Thymus (tissue), 11 donors: ENCODE data around the gene STAG1. TPM values are rescaled to one million over a fixed set of nuclear protein-coding genes. Genes with fewer than 3 reads are reported as not detected.
"Not testable (repeated sequence)": the region's sequence is repeated elsewhere in the genome, so short reads cannot be mapped to it uniquely, and the experiment has no call there.

Experiments used
- DNase-seq, 9 donors: peaks; one replicate each; pipeline ENCODE4 v3.0.0-alpha.2; 2013; ENCODE audit warnings: low spot score in 9 of 9, low read depth in 6 of 9, missing footprints in 1 of 9
- H3K27ac ChIP-seq, 2 donors: one replicate each; pipeline ENCODE4 v1.5.1; 2013; ENCODE audit warnings: control low read depth in 1 of 2, low read depth in 1 of 2, low read length in 1 of 2, mild to moderate bottlenecking in 1 of 2, moderate library complexity in 1 of 2
- H3K27me3 ChIP-seq, 2 donors: one replicate each; pipeline ENCODE4 v1.5.1; 2013; ENCODE audit warnings: low read length in 1 of 2; ENCODE audit not compliant: control insufficient read depth in 2 of 2, insufficient read depth in 1 of 2
- H3K36me3 ChIP-seq, 2 donors: one replicate each; pipeline ENCODE4 v1.5.1; 2013; ENCODE audit warnings: low read length in 1 of 2, mild to moderate bottlenecking in 1 of 2, moderate library complexity in 1 of 2; ENCODE audit not compliant: control insufficient read depth in 2 of 2, insufficient read depth in 2 of 2
- H3K4me1 ChIP-seq, 2 donors: one replicate each; pipeline ENCODE4 v1.5.1; 2013; ENCODE audit warnings: low read length in 2 of 2; ENCODE audit not compliant: control insufficient read depth in 2 of 2, insufficient read depth in 2 of 2
- H3K4me3 ChIP-seq, 2 donors: one replicate each; pipeline ENCODE4 v1.5.1; 2013; ENCODE audit warnings: low read length in 2 of 2, control low read depth in 1 of 2, mild to moderate bottlenecking in 1 of 2
- H3K9me3 ChIP-seq, 2 donors: one replicate each; pipeline ENCODE4 v1.5.1; 2013; ENCODE audit warnings: low read length in 1 of 2, mild to moderate bottlenecking in 1 of 2; ENCODE audit not compliant: control insufficient read depth in 2 of 2, insufficient read depth in 1 of 2
- WGBS: extraction: QIAGEN DNeasy Blood & Tissue Kit; methylation state at CpG from one replicate; pipeline ENCODE4 v1.1.7; 2013; 5-methylcytosine and 5-hydroxymethylcytosine counted together
- polyA plus RNA-seq: library from polyadenylated mRNA; stranded (reverse); fragments of 200-250 nt; gene quantifications from one replicate; pipeline ENCODE4 v1.2.3, GENCODE V29; 2013
- total RNA-seq: library from RNA; stranded (reverse); fragments of 120-200 nt; gene quantifications from one replicate; pipeline ENCODE4 v1.2.4, GENCODE V29; 2013
- donor health status: healthy.

Gene STAG1
- total and polyA plus RNA-seq, 2 donors, result 15.9 to 36.0 TPM

DNA sequence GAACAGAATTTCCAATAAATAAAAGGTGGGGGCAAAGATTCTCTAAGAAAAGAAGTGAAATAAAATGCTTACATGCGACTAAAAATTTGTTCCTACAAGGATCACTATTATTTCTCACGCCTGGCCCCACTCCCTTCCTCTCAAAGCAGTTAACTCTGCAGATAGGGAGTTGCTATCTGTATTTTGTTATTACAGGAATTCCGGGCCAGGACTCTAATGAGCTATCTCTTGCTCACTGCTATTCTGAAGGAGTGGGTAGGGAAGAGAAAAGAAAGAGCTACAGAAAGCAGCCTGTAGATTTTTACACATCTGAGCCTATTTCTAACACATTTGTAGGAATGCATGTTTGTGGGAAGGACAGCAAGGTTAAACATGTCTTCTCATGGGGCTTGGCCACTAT, 361.6 kb downstream of the STAG1 start:
- Histone ChIP-seq H3K27me3 (no peaks in the 10 kb centered on the region), H3K4me3 (no peak overlapping the region), H3K36me3 (peaks cover 0 to 6% of the 10 kb centered on the region in 2 donors), H3K9me3 (no peaks in the 10 kb centered on the region), H3K27ac (no peak overlapping the region), H3K4me1 (no peaks in the 10 kb centered on the region)
- 97% methylated on average over 3 of the region's 3 CpGs for WGBS
- DNase-seq, result no peak

DNA sequence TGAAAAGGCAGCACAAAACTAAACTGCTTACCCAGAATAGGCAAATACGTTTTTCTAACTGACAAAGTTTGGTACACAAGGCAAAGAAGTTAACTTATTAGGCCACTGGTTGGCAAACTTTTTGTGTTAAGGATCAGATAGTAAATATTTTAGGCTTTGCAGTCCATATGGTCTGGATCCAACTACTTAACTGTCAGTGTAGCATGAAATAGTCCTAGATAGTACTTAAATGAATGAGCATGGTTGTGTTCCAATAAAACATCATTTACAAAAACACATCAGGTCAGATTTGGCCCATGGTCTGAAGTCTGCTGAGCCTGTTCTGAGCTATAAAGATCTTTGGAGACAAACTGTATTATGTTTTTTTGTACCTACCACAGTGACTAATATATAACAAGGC, 365.1 kb downstream of the STAG1 start:
- Histone ChIP-seq H3K27me3 (no peaks in the 10 kb centered on the region), H3K4me1 (no peaks in the 10 kb centered on the region), H3K27ac (no peak overlapping the region), H3K4me3 (no peak overlapping the region), H3K36me3 (peaks cover 0 to 6% of the 10 kb centered on the region in 2 donors), H3K9me3 (no peaks in the 10 kb centered on the region)
- WGBS, result 95% methylated on average over 1 of the region's 1 CpG
- DNase-seq, result no peak

DNA sequence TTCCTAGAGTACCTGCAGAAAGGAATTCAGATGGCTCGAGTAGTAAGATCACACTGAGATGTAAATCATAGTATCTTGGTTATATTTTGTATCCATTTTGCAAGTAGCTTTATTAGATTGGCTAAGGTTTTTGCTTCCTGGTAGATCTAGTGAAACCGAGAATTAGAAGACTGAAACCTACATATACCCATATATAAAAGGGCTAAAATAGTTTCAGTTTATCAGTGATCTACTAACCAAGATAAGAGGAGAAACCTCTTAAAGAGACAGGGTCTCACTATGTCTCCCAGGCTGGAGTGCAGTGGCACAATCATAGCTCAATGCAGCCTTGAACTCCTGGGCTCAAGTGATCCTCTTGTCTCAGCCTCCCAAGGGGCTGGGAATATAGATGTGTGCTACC, 366.7 kb downstream of the STAG1 start:
- H3K27ac ChIP-seq, result no peak overlapping the region
- no peaks in the 10 kb centered on the region for H3K27me3 ChIP-seq
- H3K9me3 ChIP-seq, result no peaks in the 10 kb centered on the region
- H3K4me3 ChIP-seq, result no peak overlapping the region
- 90% methylated on average over 2 of the region's 2 CpGs for WGBS
- H3K4me1 ChIP-seq, result no peaks in the 10 kb centered on the region
- DNase-seq, result no peak
- no peaks in the 10 kb centered on the region for H3K36me3 ChIP-seq

DNA sequence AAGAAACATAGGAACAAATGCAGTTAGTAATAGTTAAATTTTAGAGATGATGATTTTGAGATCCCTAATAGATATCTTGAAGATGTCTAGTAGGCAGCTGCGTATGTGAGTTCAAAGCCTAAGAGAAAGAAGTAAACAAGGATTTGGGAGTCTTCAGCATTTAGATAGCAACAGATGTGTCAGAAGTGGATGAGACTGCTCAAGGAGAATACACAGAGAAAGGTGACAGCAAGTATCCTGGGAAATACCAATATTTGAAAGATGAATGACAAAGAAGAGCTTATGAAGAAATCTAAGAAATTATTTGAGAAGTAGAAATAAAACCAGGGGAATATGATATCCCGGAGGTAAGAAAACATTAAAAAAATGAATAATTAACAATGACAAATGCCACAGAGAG, 371.1 kb downstream of the STAG1 start:
- no peak for DNase-seq
- Histone ChIP-seq H3K4me3 (no peak overlapping the region), H3K4me1 (no peaks in the 10 kb centered on the region), H3K27ac (no peak overlapping the region), H3K36me3 (peaks cover 4 to 5% of the 10 kb centered on the region in 2 donors), H3K27me3 (no peaks in the 10 kb centered on the region), H3K9me3 (no peaks in the 10 kb centered on the region)
- WGBS, result 96% methylated on average over 2 of the region's 2 CpGs

DNA sequence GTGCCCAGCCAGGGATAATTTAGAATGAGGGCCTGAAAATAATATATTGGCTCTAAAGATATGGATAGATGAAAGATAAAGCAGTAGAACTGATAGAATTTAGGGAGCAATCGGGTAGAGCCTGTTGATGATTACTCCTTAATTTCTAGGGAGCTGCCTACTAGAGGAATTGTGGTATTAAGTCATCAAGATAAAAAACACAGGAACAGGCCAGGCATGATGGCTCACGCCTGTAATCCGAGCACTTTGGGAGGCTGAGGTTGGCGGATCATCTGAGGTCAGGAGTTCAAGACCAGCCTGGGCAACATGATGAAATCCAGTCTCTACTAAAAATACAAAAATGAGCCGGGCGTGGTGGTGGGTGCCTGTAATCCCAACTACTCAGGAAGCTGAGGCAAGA, 371.6 kb downstream of the STAG1 start:
- 96% methylated on average over 6 of the region's 6 CpGs for WGBS
- H3K4me3 ChIP-seq, result no peak overlapping the region
- no peaks in the 10 kb centered on the region for H3K27me3 ChIP-seq
- H3K27ac ChIP-seq, result no peak overlapping the region
- no peaks in the 10 kb centered on the region for H3K4me1 ChIP-seq
- no peak for DNase-seq
- H3K36me3 ChIP-seq, result peaks cover 4 to 5% of the 10 kb centered on the region in 2 donors
- no peaks in the 10 kb centered on the region for H3K9me3 ChIP-seq

DNA sequence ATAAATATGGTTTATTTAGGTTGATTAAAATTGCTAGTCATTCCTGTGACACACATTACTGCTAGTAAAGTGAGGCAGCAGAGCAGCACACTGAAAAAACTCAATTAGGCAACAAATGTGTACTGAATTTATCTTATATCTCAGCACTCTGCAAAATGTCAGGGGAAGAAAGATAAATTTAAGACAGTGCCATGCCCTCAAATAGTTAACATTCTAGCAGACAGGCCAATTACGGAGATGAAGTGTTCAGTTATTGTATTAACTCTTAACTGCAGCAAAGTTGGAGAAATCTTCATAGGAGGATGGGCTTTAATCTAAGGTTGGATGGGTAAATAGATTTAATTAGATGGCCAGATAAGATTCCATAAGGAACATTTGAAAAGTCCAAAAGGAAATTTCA, 374.2 kb downstream of the STAG1 start:
- Histone ChIP-seq H3K9me3 (no peaks in the 10 kb centered on the region), H3K4me1 (no peaks in the 10 kb centered on the region), H3K36me3 (peaks cover 4 to 5% of the 10 kb centered on the region in 2 donors), H3K27ac (no peak overlapping the region), H3K4me3 (no peak overlapping the region), H3K27me3 (no peaks in the 10 kb centered on the region)
- WGBS, result 93% methylated on average over 1 of the region's 1 CpG
- no peak for DNase-seq

DNA sequence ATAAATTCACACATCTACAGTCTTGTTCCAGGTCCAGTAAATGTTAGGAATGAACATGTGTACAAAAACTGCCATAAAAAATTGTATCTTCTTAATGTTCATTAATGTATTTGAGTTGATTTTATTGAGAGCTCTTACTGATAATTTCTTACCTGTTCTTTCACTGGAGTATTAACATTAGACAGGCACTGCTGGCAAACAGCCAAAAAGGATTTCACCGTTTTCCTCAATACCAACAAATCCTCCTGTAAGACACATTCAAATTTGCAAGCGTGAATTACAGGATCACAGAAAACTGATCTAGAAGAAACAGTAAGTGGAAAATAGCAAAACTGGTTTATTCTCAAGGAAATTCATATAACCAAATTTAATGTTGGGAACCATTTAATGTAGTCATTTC, 374.7 kb downstream of the STAG1 start:
- no peak for DNase-seq

DNA sequence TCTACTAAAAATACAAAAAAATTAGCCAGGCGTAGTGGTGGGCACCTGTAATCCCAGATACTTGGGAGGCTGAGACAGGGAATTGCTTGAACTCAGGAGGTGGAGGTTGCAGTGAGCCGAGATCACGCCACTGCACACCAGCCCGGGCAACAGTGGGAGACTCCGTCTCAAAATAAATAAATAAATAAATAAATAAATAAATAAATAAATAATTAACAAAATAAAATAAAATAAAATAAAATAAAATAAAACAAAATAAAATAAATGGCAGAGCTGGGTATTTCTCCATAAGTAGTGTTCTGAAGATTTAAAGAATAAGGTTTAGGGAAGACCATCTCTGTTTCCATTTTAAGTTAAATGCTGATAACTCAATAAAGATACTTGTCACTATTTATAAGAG, 376.4 kb downstream of the STAG1 start:
- not testable (repeated sequence) for H3K4me1 ChIP-seq, H3K27me3 ChIP-seq, H3K27ac ChIP-seq, H3K9me3 ChIP-seq, H3K4me3 ChIP-seq, H3K36me3 ChIP-seq, DNase-seq
- WGBS, result over 99% methylated on average over 5 of the region's 5 CpGs

More for the DNA sequence above, 374.7 kb downstream of the STAG1 start:
- WGBS, result 98% methylated on average over 2 of the region's 2 CpGs
- Histone ChIP-seq H3K36me3 (peaks cover 4 to 5% of the 10 kb centered on the region in 2 donors), H3K9me3 (no peaks in the 10 kb centered on the region), H3K27ac (no peak overlapping the region), H3K4me1 (no peaks in the 10 kb centered on the region), H3K27me3 (no peaks in the 10 kb centered on the region), H3K4me3 (no peak overlapping the region)

DNA sequence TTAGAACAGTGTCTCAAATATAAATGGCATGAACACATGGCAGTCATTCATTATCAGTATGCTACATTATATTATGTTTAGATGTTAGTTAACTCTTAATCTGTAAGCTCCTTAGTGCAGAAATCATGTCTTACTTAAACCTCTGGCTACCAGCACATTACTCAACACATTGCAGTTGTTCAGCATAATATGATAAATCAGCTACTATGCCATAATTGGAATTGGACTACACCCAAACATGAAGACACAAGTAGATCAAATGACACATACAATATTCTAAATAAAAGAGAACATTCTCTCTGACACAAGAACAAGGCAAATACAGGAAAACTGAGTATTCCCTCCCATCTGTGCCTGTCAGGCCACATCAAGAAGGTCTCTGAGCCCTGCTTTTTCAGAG, 385.9 kb downstream of the STAG1 start:
- peaks cover 7 to 15% of the 10 kb centered on the region in 2 donors for H3K36me3 ChIP-seq
- no peaks in the 10 kb centered on the region for H3K9me3 ChIP-seq
- no peak overlapping the region for H3K27ac ChIP-seq
- no peak for DNase-seq
- H3K4me1 ChIP-seq, result no peaks in the 10 kb centered on the region
- no peak overlapping the region for H3K4me3 ChIP-seq
- H3K27me3 ChIP-seq, result no peaks in the 10 kb centered on the region

DNA sequence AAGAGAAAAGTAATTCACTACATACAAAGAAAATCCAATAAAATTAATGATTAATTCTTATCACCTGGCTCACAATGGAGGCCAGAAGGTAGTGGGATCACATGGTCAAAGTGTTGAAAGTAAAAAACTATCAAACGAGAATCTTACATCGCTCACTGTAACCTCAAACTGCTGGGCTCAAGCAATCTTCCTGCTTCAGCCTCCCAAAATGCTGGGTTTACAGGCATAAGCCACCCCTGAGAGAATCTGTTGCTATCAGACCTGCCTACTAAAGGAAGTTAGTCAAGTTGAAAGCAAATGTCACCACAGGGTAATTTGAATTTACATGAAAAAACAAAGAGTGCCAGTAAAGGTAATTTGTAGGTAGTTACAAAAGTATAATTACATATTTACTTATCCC, 398.7 kb downstream of the STAG1 start:
- no peaks in the 10 kb centered on the region for H3K4me1 ChIP-seq
- H3K27me3 ChIP-seq, result no peaks in the 10 kb centered on the region
- H3K9me3 ChIP-seq, result no peaks in the 10 kb centered on the region
- 85% methylated on average over 2 of the region's 2 CpGs for WGBS
- no peak overlapping the region for H3K4me3 ChIP-seq
- H3K36me3 ChIP-seq, result peaks cover 9 to 13% of the 10 kb centered on the region in 2 donors
- no peak overlapping the region for H3K27ac ChIP-seq
- peak in 3 of 9 donors; percentile 4 to 21 (median 4) for DNase-seq
